GM10266 (cell line): ENCODE measurements around the gene SOBP.

ENCODE experiments used
- DNase-seq: peaks from one replicate; pipeline ENCODE4 v3.0.0; 2012; ENCODE audit errors: extremely low spot score
- TF ChIP-seq, protein P1 (sequence below): IDR thresholded peaks from 2 replicates; pipeline ENCODE4 v1.5.1; 2012; ENCODE audit warnings: mild to moderate bottlenecking, low read depth; ENCODE audit not compliant: control insufficient read depth, insufficient read depth; ENCODE audit errors: missing control alignments

The SOBP gene

DNA sequence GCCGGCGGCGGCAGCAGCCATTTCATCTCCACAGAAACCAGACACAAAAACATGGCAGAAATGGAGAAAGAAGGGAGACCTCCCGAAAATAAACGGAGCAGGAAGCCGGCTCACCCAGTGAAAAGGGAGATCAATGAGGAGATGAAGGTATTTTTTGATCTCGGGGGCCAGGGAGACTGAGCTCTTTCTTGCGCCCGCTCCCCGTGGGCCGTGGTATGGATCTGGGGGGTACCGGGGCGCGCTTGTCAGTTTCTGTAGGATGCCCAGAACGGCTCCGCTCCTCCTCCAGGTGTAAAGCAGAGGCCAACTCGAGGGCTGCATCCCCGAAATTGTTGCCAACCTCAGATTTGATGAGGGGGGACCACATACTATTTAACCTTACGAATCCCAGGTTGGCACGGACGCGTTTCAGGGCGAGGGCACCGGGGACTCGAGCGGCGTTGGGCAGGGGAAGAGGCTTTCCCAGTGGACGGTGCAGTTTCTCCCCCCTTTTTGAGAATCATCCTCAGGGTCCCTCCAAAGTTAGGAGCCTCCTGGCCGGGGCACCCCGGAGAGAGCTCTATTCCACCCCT, 735 bp downstream of the SOBP start:
- DNase-seq, result no peak
- TF ChIP-seq, protein P1, sequence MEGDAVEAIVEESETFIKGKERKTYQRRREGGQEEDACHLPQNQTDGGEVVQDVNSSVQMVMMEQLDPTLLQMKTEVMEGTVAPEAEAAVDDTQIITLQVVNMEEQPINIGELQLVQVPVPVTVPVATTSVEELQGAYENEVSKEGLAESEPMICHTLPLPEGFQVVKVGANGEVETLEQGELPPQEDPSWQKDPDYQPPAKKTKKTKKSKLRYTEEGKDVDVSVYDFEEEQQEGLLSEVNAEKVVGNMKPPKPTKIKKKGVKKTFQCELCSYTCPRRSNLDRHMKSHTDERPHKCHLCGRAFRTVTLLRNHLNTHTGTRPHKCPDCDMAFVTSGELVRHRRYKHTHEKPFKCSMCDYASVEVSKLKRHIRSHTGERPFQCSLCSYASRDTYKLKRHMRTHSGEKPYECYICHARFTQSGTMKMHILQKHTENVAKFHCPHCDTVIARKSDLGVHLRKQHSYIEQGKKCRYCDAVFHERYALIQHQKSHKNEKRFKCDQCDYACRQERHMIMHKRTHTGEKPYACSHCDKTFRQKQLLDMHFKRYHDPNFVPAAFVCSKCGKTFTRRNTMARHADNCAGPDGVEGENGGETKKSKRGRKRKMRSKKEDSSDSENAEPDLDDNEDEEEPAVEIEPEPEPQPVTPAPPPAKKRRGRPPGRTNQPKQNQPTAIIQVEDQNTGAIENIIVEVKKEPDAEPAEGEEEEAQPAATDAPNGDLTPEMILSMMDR, result no peak

DNA sequence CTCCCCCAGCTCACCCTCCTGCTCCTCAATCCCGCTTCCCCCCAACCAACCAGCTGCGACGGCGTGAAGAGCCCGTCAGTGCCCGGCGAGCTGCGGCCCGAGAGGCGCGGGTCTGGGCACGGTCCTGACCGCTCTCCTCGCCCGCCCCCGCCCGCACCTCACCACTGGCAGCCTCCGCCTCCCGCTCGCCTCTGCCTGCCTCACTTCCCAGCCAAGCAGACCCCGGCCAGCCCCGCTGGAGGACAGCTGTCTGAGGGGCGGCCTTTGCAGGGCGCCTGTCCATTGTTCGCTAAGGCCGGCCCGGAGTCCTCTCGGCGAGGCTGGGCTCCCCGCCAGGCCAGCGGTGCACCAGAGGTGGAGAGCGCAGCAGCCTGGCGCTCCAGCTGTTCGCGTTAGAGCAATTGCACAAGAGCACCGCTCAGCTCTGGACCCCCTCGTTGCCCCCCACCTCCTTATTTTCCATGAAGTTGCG, 1.3 kb downstream of the SOBP start:
- DNase-seq, result peak; percentile 32
- TF ChIP-seq, protein P1, result no peak

DNA sequence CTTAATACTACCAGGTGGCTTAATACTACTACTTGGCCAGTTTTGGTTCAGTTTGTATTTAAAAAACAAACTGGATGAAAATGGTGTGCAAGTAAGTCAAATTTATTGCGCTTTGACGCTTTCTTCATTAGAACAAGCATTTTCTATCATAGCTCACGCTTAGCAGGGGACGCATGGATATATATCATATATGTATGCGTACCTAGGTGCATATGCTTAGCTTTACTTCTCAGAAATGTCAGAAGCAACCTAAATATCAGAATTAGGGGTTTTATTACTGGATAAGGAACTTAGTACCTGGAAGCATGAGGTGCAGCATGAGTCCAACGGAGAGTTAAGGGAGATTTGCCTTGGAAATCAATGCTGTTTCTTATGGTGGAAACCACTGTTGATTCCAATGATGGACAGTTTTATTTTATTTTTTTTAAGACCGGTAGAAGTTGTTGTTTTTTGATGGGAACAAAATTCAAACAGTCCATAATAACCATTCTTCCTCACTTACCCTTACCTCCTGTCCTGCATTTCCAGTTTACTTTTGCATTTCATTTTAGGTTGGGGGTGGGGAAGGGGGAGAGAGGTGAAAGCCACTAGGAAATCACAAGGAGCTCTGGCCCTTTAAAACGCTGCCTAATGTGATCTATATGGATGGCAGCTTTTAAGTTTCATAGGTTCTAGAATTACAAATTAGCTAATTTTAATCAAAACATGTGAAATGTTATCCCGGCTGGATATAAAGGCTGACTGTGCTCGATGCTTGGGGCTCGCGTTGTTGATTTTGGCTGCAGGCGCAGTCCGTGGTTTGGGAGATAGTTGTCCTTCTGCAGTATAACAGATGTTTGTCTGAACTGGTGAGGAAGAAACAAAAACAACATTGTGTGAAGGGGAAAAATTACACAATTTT, 2.1 kb downstream of the SOBP start:
- TF ChIP-seq, protein P1, result no peak

DNA sequence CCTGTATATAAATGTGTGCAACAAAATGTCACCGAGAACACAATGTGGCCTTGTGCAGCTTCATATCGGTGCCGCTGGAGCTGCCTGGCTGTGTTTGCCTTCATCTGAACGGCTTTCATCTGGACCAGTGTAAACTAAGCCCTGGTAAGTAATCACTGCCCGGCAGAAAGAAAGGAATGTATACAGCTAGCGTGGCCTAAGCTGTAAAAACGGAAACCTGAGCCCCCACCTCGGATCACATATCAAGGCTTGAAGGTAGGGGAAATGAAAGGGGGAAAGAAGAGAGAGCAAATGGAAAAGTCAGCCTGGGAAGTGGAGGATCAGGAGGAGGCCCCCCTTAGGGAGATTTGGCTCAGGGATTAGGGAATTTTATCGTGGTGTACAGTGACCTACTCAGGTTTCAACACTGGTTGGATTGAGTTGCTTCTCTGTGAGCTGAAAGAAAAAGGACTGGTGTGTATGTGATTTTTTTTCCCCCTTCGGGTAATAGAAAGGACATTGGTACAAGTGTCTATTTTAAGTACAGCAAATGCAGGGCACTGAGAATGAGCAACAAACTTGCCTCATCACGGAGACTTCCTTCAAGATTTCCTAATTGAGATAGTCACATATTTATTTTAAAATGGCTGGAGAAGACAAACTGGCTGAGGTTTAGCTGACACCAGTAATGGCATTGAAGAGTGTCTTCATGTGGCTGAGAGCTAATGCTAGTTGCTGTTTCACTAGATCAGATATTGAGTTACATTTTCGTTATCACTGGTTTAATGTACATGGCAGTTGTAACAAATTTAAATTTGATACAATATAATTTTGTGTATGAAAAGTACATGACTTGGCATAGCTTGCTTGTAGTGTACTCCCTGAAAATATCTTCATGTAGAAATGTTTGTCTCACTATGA, 3.5 kb downstream of the SOBP start:
- DNase-seq, result no peak
- TF ChIP-seq, protein P1, result no peak

More for the DNA sequence above, 2.1 kb downstream of the SOBP start:
- DNase-seq, result no peak

DNA sequence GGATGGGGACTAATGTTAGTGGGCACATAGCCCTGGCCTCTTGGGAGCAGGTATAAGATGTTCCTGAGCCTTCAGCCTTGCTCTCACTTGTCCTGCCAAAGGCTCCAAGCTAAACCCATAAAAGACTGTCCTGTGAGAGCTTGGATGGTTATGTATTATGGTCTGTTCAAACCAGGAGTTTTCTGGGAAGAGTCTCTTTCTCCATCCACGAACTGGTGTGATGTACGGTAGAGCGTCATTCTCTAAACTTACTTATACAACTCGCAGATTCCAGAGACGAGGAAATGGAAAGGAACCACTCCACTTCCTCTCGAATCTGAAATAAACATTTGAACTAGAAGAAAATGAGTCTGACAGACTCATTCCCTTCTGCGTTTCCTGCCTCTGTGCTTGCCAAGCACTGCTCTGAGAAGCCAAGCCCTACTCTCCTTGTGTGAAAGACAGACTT, 5.3 kb downstream of the SOBP start:
- TF ChIP-seq, protein P1, result no peak
- no peak for DNase-seq

DNA sequence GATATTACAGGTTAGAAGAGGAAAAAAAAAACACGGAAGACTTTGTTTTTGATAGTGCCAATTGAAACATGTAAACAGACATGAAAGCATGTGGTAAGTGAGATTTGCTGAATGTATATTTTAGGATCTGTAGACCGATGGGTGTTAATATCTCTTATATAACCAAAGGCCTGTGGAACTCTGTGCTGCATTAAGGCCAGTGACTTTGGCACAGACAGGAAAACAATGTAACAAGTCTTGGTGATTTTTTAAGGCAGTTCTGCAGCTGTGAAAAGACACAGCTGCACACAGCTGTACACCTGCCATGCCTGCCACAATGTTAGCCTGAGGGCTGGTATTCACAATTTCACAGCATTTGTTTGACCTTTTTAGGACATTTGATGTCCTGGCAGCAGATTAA, 6.1 kb downstream of the SOBP start:
- TF ChIP-seq, protein P1, result no peak
- DNase-seq, result no peak
